Measurements from ENCODE around the gene ACP1.

DNA sequence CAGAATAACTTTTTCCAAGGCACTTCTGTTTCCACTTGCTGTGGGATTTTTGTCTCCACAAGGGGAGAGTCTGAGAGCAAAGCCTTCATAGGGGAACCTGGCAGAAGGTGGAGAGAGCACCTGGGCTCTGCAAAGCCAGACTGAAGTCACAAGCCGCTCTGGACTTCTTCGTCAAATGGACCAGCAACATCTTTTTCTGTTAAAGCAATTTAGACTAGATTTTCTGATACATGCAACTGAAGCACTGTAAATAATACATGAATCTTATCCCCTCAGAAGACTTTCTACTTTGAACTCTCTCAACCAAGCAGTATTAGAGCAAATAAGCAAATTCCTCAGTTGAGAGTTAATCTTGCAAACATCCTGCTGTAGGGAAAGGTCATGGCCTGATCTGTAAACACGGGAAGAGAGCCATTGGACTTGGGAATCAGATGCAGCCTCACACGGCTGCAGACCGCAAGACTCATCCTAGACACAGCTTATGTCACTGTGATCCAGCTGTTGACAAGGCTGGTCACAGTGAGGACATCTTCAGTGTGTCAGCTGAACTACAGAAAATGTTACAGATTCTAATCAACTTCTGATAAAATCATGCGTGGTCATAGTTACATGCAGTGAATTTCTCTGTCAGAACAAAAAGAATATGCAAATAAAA, 4.1 kb upstream of the ACP1 start:
- TF ChIP-seq, protein P1, sequence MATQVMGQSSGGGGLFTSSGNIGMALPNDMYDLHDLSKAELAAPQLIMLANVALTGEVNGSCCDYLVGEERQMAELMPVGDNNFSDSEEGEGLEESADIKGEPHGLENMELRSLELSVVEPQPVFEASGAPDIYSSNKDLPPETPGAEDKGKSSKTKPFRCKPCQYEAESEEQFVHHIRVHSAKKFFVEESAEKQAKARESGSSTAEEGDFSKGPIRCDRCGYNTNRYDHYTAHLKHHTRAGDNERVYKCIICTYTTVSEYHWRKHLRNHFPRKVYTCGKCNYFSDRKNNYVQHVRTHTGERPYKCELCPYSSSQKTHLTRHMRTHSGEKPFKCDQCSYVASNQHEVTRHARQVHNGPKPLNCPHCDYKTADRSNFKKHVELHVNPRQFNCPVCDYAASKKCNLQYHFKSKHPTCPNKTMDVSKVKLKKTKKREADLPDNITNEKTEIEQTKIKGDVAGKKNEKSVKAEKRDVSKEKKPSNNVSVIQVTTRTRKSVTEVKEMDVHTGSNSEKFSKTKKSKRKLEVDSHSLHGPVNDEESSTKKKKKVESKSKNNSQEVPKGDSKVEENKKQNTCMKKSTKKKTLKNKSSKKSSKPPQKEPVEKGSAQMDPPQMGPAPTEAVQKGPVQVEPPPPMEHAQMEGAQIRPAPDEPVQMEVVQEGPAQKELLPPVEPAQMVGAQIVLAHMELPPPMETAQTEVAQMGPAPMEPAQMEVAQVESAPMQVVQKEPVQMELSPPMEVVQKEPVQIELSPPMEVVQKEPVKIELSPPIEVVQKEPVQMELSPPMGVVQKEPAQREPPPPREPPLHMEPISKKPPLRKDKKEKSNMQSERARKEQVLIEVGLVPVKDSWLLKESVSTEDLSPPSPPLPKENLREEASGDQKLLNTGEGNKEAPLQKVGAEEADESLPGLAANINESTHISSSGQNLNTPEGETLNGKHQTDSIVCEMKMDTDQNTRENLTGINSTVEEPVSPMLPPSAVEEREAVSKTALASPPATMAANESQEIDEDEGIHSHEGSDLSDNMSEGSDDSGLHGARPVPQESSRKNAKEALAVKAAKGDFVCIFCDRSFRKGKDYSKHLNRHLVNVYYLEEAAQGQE (IDR thresholded peaks at IDR 0.05; ENCODE audit: insufficient read depth in 1 of 2, low read depth in 2 of 2, low read length in 1 of 2) = no peak
- TF ChIP-seq, protein P2, sequence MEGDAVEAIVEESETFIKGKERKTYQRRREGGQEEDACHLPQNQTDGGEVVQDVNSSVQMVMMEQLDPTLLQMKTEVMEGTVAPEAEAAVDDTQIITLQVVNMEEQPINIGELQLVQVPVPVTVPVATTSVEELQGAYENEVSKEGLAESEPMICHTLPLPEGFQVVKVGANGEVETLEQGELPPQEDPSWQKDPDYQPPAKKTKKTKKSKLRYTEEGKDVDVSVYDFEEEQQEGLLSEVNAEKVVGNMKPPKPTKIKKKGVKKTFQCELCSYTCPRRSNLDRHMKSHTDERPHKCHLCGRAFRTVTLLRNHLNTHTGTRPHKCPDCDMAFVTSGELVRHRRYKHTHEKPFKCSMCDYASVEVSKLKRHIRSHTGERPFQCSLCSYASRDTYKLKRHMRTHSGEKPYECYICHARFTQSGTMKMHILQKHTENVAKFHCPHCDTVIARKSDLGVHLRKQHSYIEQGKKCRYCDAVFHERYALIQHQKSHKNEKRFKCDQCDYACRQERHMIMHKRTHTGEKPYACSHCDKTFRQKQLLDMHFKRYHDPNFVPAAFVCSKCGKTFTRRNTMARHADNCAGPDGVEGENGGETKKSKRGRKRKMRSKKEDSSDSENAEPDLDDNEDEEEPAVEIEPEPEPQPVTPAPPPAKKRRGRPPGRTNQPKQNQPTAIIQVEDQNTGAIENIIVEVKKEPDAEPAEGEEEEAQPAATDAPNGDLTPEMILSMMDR (IDR thresholded peaks at IDR 0.05) = no peak
- TF ChIP-seq POLR2AphosphoS5 (IDR thresholded peaks at IDR 0.05; ENCODE audit: low read depth, low read length) = no peak
- TF ChIP-seq TCF7L2 (IDR thresholded peaks at IDR 0.05; ENCODE audit: low read depth, low read length) = no peak

All from Panc1 (cell line).